ENCODE measurements around the gene RALGAPA2. TPM values are rescaled to one million over a fixed set of nuclear protein-coding genes. Genes with fewer than 3 reads are reported as not detected.

Gene RALGAPA2
- total and polyA plus RNA-seq, 2 of the 13 experiments (the other 11 are each of a cell fraction or from before 2014, with no cell fraction given) = 13.8 to 17.7 TPM

DNA sequence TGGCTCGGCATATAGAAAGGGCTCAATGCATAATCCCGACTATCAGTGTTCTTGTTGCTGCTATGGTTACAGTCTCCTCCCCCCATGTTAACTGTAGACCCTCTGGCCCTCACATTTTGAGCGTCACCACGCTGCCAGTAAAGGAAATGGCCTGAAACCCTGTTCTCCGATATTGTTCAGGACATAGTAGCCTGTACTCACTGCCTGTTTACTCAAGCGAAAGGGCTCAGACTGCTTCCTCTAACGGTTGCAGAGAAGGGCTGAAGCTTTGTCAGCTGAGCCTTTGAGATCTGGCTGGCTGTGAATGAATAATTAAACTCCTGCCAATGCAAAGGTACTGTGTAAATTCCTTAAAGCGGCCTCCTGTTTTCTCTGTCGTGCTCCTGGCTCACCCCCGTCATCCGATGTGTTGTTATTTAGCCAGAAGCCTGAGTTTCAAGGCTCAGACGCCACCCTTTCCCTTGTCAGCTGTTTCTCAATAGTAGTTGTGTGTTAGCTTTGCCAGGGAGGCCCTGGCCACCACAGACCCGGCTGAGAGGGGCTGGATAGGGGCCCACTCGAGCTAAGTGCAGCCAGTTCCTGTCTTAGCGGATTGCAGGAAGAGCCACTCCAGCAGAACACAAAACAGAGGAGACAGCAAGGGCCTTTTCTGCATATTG lies 31.2 kb upstream of the RALGAPA2 start (continued):
- TF ChIP-seq, protein P1, sequence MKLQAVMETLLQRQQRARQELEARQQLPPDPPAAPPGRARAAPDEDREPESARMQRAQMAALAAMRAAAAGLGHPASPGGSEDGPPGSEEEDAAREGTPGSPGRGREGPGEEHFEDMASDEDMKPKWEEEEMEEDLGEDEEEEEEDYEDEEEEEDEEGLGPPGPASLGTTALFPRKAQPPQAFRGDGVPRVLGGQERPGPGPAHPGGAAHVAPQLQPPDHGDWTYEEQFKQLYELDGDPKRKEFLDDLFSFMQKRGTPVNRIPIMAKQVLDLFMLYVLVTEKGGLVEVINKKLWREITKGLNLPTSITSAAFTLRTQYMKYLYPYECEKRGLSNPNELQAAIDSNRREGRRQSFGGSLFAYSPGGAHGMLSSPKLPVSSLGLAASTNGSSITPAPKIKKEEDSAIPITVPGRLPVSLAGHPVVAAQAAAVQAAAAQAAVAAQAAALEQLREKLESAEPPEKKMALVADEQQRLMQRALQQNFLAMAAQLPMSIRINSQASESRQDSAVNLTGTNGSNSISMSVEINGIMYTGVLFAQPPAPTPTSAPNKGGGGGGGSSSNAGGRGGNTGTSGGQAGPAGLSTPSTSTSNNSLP (IDR thresholded peaks at IDR 0.05; ENCODE audit: low read depth, low read length) = no peak
- TF ChIP-seq, protein P2, sequence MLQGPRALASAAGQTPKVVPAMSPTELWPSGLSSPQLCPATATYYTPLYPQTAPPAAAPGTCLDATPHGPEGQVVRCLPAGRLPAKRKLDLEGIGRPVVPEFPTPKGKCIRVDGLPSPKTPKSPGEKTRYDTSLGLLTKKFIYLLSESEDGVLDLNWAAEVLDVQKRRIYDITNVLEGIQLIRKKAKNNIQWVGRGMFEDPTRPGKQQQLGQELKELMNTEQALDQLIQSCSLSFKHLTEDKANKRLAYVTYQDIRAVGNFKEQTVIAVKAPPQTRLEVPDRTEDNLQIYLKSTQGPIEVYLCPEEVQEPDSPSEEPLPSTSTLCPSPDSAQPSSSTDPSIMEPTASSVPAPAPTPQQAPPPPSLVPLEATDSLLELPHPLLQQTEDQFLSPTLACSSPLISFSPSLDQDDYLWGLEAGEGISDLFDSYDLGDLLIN (CRISPR knock-in tag; IDR thresholded peaks at IDR 0.05; ENCODE audit: borderline replicate concordance) = no peak
- 0 out of 2 replicates have a peak, but pooled peaks have one; percentile 32 for TF ChIP-seq ZNF776 (CRISPR knock-in tag; IDR thresholded peaks at IDR 0.05)
- TF ChIP-seq ADNP (CRISPR knock-in tag; IDR thresholded peaks at IDR 0.05) = no peak
- no peak for TF ChIP-seq ZC3H4 (CRISPR knock-in tag; IDR thresholded peaks at IDR 0.05; ENCODE audit: borderline replicate concordance)
- no peak for TF ChIP-seq ZNF567 (CRISPR knock-in tag; IDR thresholded peaks at IDR 0.05; ENCODE audit: borderline replicate concordance)
- no peak for TF ChIP-seq SP1 (IDR thresholded peaks at IDR 0.05)
- TF ChIP-seq SP1 (CRISPR knock-in tag; IDR thresholded peaks at IDR 0.05) = no peak; the same call in 1 of the 2 replicates
- TF ChIP-seq, protein P3, sequence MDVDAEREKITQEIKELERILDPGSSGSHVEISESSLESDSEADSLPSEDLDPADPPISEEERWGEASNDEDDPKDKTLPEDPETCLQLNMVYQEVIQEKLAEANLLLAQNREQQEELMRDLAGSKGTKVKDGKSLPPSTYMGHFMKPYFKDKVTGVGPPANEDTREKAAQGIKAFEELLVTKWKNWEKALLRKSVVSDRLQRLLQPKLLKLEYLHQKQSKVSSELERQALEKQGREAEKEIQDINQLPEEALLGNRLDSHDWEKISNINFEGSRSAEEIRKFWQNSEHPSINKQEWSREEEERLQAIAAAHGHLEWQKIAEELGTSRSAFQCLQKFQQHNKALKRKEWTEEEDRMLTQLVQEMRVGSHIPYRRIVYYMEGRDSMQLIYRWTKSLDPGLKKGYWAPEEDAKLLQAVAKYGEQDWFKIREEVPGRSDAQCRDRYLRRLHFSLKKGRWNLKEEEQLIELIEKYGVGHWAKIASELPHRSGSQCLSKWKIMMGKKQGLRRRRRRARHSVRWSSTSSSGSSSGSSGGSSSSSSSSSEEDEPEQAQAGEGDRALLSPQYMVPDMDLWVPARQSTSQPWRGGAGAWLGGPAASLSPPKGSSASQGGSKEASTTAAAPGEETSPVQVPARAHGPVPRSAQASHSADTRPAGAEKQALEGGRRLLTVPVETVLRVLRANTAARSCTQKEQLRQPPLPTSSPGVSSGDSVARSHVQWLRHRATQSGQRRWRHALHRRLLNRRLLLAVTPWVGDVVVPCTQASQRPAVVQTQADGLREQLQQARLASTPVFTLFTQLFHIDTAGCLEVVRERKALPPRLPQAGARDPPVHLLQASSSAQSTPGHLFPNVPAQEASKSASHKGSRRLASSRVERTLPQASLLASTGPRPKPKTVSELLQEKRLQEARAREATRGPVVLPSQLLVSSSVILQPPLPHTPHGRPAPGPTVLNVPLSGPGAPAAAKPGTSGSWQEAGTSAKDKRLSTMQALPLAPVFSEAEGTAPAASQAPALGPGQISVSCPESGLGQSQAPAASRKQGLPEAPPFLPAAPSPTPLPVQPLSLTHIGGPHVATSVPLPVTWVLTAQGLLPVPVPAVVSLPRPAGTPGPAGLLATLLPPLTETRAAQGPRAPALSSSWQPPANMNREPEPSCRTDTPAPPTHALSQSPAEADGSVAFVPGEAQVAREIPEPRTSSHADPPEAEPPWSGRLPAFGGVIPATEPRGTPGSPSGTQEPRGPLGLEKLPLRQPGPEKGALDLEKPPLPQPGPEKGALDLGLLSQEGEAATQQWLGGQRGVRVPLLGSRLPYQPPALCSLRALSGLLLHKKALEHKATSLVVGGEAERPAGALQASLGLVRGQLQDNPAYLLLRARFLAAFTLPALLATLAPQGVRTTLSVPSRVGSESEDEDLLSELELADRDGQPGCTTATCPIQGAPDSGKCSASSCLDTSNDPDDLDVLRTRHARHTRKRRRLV (CRISPR knock-in tag; IDR thresholded peaks at IDR 0.05) = no peak; the same call in 1 of the 2 replicates
- TF ChIP-seq MTA1 (CRISPR knock-in tag; IDR thresholded peaks at IDR 0.05; ENCODE audit: borderline replicate concordance) = 0 out of 2 replicates have a peak, but pooled peaks have one; percentile 52
- TF ChIP-seq, protein P4, sequence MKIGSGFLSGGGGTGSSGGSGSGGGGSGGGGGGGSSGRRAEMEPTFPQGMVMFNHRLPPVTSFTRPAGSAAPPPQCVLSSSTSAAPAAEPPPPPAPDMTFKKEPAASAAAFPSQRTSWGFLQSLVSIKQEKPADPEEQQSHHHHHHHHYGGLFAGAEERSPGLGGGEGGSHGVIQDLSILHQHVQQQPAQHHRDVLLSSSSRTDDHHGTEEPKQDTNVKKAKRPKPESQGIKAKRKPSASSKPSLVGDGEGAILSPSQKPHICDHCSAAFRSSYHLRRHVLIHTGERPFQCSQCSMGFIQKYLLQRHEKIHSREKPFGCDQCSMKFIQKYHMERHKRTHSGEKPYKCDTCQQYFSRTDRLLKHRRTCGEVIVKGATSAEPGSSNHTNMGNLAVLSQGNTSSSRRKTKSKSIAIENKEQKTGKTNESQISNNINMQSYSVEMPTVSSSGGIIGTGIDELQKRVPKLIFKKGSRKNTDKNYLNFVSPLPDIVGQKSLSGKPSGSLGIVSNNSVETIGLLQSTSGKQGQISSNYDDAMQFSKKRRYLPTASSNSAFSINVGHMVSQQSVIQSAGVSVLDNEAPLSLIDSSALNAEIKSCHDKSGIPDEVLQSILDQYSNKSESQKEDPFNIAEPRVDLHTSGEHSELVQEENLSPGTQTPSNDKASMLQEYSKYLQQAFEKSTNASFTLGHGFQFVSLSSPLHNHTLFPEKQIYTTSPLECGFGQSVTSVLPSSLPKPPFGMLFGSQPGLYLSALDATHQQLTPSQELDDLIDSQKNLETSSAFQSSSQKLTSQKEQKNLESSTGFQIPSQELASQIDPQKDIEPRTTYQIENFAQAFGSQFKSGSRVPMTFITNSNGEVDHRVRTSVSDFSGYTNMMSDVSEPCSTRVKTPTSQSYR (CRISPR knock-in tag; IDR thresholded peaks at IDR 0.05; ENCODE audit: borderline replicate concordance) = no peak
- TF ChIP-seq ZNF441 (CRISPR knock-in tag; IDR thresholded peaks at IDR 0.05; ENCODE audit: borderline replicate concordance) = no peak
- no peak for TF ChIP-seq HHEX (CRISPR knock-in tag; IDR thresholded peaks at IDR 0.05)
- TF ChIP-seq ATF7 (IDR thresholded peaks at IDR 0.05) = no peak
- 0 out of 2 replicates have a peak, but pooled peaks have one; percentile 19 for TF ChIP-seq ATF7 (CRISPR knock-in tag; IDR thresholded peaks at IDR 0.05)
- TF ChIP-seq ZNF33A (CRISPR knock-in tag; IDR thresholded peaks at IDR 0.05; ENCODE audit: borderline replicate concordance) = no peak
- TF ChIP-seq SPEN (CRISPR knock-in tag; IDR thresholded peaks at IDR 0.05; ENCODE audit: low read depth) = 0 out of 2 replicates have a peak, but pooled peaks have one; percentile 4
- TF ChIP-seq JARID2 (CRISPR knock-in tag; IDR thresholded peaks at IDR 0.05; ENCODE audit: insufficient replicate concordance) = no peak

All from HepG2 (cell line).